Measurements from ENCODE around the gene THADA. TPM values are rescaled to one million over a fixed set of nuclear protein-coding genes. Genes with fewer than 3 reads are reported as not detected.

THADA gene
- total RNA-seq, 1 donor from 2014 or later: 41.2 TPM

DNA sequence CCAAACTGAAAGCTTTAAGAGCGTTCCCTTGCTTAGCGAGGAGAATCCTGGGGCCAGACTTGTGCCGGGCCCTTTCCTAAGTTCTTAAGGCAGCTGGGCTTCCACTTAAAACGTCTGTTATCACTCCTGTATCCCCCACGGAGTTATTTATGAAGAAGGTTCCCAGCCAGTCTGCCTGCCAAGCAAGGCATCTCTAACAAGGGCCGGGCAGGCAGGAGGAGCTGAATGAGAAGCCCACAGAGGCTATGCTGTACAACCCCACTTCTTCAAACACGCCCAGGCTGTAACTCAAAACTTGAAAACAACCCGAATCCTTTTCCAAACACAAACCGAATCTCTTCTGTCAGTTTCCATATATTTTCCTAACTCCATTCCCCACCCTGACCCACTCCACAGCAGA lies 330.4 kb downstream of the THADA start:
- ATAC-seq: no peak
- no peak overlapping the region for H3K4me3 ChIP-seq
- H3K27ac ChIP-seq: peak overlapping the region; percentile 48
- no peak for DNase-seq
- intact Hi-C loops (cut with DNase I): no loop called here
- no peaks in the 10 kb centered on the region for H3K9me3 ChIP-seq
- H3K27me3 ChIP-seq (ENCODE audit: low read depth): no peaks in the 10 kb centered on the region
- no peaks in the 10 kb centered on the region for H3K36me3 ChIP-seq
- H3K4me1 ChIP-seq: peaks cover 45% of the 10 kb centered on the region
- TF ChIP-seq, protein P1, sequence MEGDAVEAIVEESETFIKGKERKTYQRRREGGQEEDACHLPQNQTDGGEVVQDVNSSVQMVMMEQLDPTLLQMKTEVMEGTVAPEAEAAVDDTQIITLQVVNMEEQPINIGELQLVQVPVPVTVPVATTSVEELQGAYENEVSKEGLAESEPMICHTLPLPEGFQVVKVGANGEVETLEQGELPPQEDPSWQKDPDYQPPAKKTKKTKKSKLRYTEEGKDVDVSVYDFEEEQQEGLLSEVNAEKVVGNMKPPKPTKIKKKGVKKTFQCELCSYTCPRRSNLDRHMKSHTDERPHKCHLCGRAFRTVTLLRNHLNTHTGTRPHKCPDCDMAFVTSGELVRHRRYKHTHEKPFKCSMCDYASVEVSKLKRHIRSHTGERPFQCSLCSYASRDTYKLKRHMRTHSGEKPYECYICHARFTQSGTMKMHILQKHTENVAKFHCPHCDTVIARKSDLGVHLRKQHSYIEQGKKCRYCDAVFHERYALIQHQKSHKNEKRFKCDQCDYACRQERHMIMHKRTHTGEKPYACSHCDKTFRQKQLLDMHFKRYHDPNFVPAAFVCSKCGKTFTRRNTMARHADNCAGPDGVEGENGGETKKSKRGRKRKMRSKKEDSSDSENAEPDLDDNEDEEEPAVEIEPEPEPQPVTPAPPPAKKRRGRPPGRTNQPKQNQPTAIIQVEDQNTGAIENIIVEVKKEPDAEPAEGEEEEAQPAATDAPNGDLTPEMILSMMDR (IDR thresholded peaks at IDR 0.05): no peak

DNA sequence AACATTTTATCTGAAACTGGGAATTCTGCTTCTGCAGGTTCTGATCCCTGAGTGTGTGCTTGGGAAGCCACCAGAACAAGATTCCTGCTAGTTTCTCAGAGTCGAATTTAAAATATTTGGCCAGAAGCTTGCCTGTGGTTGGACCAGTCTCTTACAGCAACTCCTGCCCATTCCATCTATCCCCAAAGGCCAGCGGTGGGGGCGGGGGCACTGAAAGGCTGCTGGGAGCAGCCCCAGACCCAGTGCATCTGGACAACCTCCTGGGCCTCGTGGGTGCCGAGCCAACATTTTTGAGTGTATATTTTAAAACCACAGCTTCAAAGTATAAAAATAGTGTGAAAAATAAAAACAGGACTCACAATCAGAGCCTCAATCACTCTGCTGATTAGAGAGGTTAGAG lies 330.8 kb downstream of the THADA start:
- Histone ChIP-seq H3K9me3 (no peaks in the 10 kb centered on the region), H3K4me1 (peaks cover 41% of the 10 kb centered on the region), H3K36me3 (no peaks in the 10 kb centered on the region), H3K4me3 (no peak overlapping the region), H3K27me3 (ENCODE audit: low read depth) (no peaks in the 10 kb centered on the region), H3K27ac (peak overlapping the region; percentile 48)
- no peak for DNase-seq
- intact Hi-C loops (cut with DNase I): no loop called here
- ATAC-seq: no peak
- TF ChIP-seq, protein P1 (IDR thresholded peaks at IDR 0.05): no peak

DNA sequence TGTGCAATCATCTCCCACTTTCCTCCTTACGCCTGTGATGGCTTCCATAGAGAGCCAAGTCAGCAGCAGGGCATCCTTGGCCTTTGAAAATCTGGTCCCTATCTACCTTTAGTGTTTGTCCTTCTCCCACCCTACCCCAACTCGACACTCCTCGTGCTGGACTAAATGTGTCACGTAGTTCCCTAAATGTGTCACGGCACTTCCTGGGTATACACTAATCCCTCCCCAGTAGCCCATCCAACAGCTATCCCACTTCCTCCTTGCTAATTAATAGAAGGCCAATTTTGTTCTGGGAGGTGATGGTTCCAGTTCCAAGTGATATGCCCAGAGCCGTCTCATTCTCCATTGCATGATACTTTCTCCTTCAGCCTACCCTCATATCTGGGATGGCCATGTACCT lies 332.9 kb downstream of the THADA start:
- DNase-seq (no peak), ATAC-seq (no peak)
- intact Hi-C loops (cut with DNase I): no loop called here
- Histone ChIP-seq H3K36me3 (no peaks in the 10 kb centered on the region), H3K9me3 (no peaks in the 10 kb centered on the region), H3K27me3 (ENCODE audit: low read depth) (no peaks in the 10 kb centered on the region), H3K4me1 (peaks cover 20% of the 10 kb centered on the region), H3K4me3 (no peak overlapping the region), H3K27ac (no peak overlapping the region)
- TF ChIP-seq, protein P1 (IDR thresholded peaks at IDR 0.05): no peak

DNA sequence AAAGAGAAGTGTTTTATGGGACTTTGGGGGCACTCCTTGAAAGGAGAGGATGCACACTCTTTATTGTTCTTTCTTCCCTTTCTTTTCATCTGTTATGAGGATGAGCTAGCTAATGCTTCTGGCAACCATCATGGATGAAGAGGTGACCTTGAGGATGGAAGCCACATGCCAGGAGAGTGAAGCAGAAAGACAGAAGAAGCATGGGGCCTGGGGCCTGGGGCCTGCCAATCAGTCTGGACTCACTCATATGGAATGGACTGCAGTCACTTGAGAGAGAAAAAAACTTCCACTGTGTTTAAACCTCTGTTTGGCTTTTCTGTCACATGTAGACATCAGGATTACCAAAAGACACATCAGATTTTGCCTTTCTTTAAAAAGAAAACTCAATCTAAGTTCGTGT lies 333.6 kb downstream of the THADA start:
- Histone ChIP-seq H3K36me3 (no peaks in the 10 kb centered on the region), H3K4me3 (no peak overlapping the region), H3K27ac (no peak overlapping the region), H3K27me3 (ENCODE audit: low read depth) (no peaks in the 10 kb centered on the region), H3K4me1 (peaks cover 13% of the 10 kb centered on the region), H3K9me3 (no peaks in the 10 kb centered on the region)
- intact Hi-C loops (cut with DNase I): no loop called here
- DNase-seq: no peak
- TF ChIP-seq, protein P1 (IDR thresholded peaks at IDR 0.05): no peak
- ATAC-seq: no peak

DNA sequence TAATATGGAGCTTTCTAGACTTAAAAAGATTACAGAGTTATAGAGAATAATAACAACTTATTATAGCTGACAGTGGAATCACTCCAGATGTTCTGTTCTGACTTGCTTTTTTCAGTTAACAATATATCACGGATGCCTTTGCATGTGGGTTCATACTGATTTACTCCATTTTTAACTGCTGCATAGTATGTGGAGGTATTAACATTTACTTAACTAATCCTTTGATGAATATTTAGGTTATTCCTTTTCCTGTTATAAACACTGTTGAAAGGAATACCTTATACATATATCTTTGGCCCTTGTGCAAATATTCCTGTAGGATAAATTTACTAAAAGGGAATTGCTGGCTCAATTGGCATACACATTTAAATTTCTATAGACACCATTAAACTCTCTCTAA lies 336.3 kb downstream of the THADA start:
- intact Hi-C loops (cut with DNase I): no loop called here
- Histone ChIP-seq H3K4me1 (no peaks in the 10 kb centered on the region), H3K27me3 (ENCODE audit: low read depth) (no peaks in the 10 kb centered on the region), H3K27ac (no peak overlapping the region), H3K4me3 (no peak overlapping the region), H3K9me3 (no peaks in the 10 kb centered on the region), H3K36me3 (no peaks in the 10 kb centered on the region)
- TF ChIP-seq, protein P1 (IDR thresholded peaks at IDR 0.05): no peak
- ATAC-seq (no peak), DNase-seq (no peak)
